ENCODE measurements around the gene PPM1H.

The PPM1H gene

DNA sequence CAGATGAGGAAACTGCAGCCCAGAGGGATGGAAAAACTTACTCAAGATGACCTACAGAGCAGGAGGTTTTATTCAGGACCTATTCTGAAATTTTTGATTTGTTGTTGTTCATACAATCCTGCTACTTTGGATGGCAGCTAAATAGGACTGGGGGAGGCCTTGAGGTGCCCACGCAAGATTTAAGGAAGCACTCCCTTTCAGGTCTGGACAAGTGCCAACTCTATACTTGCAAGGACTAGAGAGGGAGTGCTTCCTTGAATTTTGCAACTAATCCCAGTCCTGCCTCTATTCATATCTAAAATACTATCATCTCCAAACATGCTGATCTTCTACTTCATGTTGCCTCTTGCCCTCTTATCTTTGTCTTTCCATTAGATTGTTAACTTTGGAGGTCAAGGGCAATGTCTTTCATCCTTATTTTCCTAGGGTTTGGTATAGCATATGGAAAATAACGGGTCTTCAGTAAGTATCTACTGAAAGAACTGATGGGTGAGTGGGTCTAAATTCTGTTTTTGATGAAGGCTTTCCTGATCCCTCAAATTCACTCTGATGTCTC, 28.6 kb upstream of the PPM1H start:
- intact Hi-C loops (cut with DNase I; ENCODE audit: low total_unique reads), result no loop called here
- TF ChIP-seq CTCF (IDR thresholded peaks at IDR 0.05), result no peak
- Histone ChIP-seq H3K4me3 (no peak overlapping the region), H3K27ac (no peak overlapping the region), H3K4me1 (peaks cover 0 to 9% (median 0%) of the 10 kb centered on the region in 4 donors), H3K27me3 (no peaks in the 10 kb centered on the region), H3K9me3 (no peaks in the 10 kb centered on the region), H3K36me3 (no peaks in the 10 kb centered on the region)
- no peak for DNase-seq

GRCh38 chr12:62960324-62960723, 25.4 kb upstream of the PPM1H start:
- Histone ChIP-seq H3K27ac (no peak overlapping the region), H3K9me3 (no peaks in the 10 kb centered on the region), H3K4me1 (no peaks in the 10 kb centered on the region), H3K27me3 (no peaks in the 10 kb centered on the region), H3K4me3 (no peak overlapping the region), H3K36me3 (no peaks in the 10 kb centered on the region)
- intact Hi-C loops (cut with DNase I; ENCODE audit: low total_unique reads), result no loop called here
- no peak for TF ChIP-seq CTCF (IDR thresholded peaks at IDR 0.05)
- DNase-seq, result no peak

GRCh38 chr12:62959745-62960144, 24.8 kb upstream of the PPM1H start:
- Histone ChIP-seq H3K9me3 (no peaks in the 10 kb centered on the region), H3K27me3 (no peaks in the 10 kb centered on the region), H3K36me3 (no peaks in the 10 kb centered on the region), H3K27ac (no peak overlapping the region), H3K4me1 (no peaks in the 10 kb centered on the region), H3K4me3 (no peak overlapping the region)
- intact Hi-C loops (cut with DNase I; ENCODE audit: low total_unique reads), result no loop called here
- no peak for DNase-seq
- no peak for TF ChIP-seq CTCF (IDR thresholded peaks at IDR 0.05)

- Histone ChIP-seq H3K27me3 (no peaks in the 10 kb centered on the region), H3K27ac (no peak overlapping the region), H3K4me1 (no peaks in the 10 kb centered on the region), H3K9me3 (no peaks in the 10 kb centered on the region), H3K36me3 (no peaks in the 10 kb centered on the region), H3K4me3 (no peak overlapping the region)
- no peak for TF ChIP-seq CTCF (IDR thresholded peaks at IDR 0.05)
- DNase-seq, result no peak
- intact Hi-C loops (cut with DNase I; ENCODE audit: low total_unique reads), result no loop called here
These were observed 22.4 kb upstream of the PPM1H start for GRCh38 chr12:62957233-62957953.

- H3K9me3 ChIP-seq, result no peaks in the 10 kb centered on the region
- no peaks in the 10 kb centered on the region for H3K4me1 ChIP-seq
- H3K27ac ChIP-seq, result no peak overlapping the region
- TF ChIP-seq CTCF (IDR thresholded peaks at IDR 0.05), result no peak
- no peak overlapping the region for H3K4me3 ChIP-seq
- H3K36me3 ChIP-seq, result no peaks in the 10 kb centered on the region
- intact Hi-C loops (cut with DNase I; ENCODE audit: low total_unique reads), result no loop called here
- no peaks in the 10 kb centered on the region for H3K27me3 ChIP-seq
- DNase-seq, result no peak
These were observed 20.7 kb upstream of the PPM1H start for GRCh38 chr12:62955678-62956077.
